Ovary (tissue), 3 donors: ENCODE measurements around the gene NDST3.

Source experiments
- CTCF ChIP-seq, 3 donors: fragments of 450-650 bp in 2 of 3; fragments of 200-600 bp in 1 of 3; IDR thresholded peaks; one replicate each; pipeline versions ENCODE4 v1.5.1 to v1.8.0; 2016 to 2022; ENCODE audit warnings: antibody characterized with exemption in 3 of 3, mild to moderate bottlenecking in 1 of 3
- EP300 ChIP-seq: sonication (generic); formaldehyde crosslinking; IDR thresholded peaks from one replicate; pipeline ENCODE4 v1.6.1; 2017; ENCODE audit warnings: antibody characterized with exemption
- donor health status: DM: no; HTN: no; CAD: no.

GRCh38 chr4:118177126-118177525 lies 142.8 kb downstream of the NDST3 start:
- TF ChIP-seq CTCF (IDR thresholded peaks at IDR 0.05) (no peak), EP300 (no peak)
